Measurements from ENCODE around the gene NSFL1C.
"Not testable (repeated sequence)": the region's sequence is repeated elsewhere in the genome, so short reads cannot be mapped to it uniquely, and the experiment has no call there.

Gene NSFL1C

DNA sequence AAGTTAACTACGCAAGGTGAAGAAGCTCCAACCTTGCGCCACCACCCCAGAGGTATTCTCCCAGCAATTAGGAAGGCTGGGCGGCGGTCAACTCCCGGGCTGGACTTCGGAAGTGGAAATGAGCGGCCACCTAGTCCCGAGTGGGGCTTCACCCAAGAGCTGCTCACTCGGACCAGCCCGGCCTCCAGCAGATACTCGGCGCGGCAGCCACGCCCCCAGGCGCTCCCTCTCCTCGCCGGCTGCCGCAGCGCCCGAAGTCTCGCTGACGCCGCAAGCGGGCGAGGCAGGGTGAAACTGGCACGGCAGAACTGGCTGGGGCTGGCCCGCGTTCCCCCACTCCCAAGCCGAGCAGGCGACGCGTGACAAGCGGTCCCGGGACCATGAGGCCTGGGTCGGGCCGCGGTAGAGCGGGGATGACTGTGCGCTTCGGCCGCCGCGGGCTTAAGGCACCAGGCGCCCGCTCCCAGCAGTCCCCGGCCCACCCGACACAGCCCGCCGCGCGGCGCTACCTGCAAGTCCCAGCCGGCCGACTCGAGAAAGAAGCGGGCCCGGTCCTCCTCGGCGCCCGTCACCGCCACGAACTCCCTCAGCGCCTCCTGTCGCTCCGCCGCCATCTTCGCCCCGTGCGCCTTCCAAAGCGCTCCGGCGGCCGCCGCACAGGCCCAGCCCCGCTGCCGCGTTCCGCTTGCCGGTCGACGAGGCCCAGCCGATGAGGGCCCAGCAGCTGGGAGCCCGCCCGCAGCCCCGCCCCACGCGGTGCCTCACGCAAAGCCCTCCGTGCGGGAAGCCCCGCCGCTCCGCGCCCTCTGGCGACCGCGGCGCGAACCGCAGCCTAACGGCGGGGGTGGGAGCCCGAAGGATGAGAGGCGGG is at the start of gene NSFL1C:
NSFL1C (minus strand) TSS at position 639 of the 871 bp plus-strand sequence; CDS start at position 614, 25 bp downstream.
- peak; percentile 100 for DNase-seq

DNA sequence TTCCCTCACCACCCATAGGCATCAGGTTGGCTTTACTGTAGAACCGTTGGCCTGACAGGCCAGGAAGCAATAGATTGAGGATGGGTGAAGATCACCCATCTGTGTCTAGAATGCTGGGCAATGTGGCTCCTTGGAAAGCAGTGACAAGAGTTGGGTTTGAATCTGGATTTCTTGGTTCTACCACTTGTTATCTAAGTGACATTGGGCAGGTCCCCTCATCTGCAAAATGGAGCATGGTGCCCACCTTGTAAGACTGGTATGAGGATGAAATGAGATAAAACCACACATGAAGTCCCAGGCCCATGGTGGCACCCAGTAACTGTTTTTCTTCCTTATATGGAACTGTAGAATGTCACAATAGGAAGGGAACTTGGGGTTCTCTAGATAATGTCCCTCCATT is 47.2 kb upstream of the NSFL1C start:
- DNase-seq = no peak

DNA sequence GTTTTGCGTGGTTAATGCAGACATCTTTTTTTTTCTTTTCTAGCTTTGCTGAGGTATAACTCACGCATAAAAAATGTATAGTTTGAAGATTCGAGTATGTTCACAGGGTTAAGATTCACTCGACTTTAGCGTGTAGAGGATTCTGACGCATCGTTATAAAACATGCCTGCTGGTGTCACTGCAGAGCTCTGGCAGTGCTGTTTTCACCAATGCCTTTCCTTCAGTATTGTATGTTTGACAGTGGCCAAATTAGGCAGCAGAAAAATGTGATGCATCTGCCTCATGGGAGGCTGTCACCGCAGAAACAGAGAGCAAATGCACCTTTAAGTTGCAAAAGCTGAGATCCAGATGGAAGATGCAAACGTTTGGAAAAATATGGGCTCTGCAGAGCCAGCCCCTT is 42.6 kb upstream of the NSFL1C start:
- DNase-seq = peak; percentile 35

GRCh38 chr20:1508574-1508973 is 41.9 kb upstream of the NSFL1C start:
- DNase-seq = no peak

DNA sequence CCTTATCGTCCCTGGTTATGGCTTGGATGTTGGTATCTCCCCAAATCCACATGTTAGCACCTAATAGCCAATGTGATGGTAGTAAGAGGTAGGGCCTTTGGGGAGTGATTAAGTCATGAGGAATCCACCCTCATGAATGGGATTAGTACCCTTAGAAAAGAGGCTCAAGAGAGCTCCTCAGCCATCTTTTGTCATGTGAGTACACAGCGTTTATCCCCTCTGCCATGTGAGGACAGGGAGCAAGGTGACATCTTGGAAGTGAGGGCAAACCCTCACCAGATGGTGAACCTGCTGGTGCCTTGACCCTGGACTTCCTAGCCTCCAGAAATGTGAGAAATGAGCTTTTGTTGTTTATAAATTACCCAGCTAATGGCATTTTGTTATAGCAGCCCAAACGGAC is 40.6 kb upstream of the NSFL1C start:
- no peak for DNase-seq

GRCh38 chr20:1505871-1506270 is 39.2 kb upstream of the NSFL1C start:
- no peak for DNase-seq

DNA sequence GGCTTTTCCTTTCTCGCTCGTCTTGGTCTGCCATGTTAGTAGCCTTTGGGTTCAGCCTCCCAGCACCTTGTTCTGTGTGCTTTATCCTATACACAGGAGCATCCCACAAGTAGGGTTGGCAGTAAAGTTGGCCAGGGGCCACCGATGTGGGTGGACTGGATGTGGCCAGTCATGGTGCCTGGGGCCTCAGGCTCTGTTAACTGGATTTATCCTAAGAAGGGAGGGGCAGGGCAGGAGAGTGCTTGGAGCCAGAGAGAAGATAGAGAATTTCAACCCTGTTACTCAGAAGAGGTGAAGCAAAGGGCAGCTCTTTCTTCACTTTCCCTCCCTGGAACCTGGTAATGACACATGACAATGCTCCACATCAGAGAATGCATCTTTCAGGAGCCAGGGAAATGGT is 38.7 kb upstream of the NSFL1C start:
- no peak for DNase-seq

DNA sequence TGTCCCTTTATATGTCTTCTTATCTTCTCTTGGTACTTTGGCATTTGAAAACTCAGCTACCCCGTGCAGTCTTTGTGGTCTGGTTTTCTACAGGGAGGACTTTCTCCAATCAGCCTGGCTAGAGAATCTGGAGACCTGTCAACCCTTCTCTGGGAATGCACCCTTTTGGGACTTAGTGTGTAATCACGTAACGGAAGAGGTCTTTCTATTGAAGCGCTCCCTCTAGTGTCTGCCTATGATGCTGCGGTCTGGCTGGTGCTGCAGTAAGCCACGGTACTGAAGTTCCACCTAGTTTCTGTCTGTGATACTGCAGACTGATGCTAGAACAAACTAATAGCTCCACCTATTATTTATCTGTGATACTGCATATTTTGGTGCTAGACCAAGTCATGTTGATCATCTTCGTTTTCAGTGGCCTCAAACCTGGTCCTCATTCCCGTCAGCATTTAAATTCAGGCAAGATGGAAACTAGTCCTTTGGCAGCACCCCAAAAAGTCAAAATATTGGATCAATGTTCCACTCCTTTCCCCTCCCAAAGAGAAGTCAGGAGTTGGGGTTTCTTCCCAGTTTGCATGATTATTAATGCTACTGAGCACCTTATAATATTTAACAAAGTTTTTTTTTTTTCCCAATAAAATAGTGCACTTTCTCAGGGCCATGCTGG is 37.0 kb upstream of the NSFL1C start:
- peak; percentile 69 for DNase-seq

- no peak for DNase-seq
These were observed 33.8 kb upstream of the NSFL1C start for GRCh38 chr20:1500496-1500895.

DNA sequence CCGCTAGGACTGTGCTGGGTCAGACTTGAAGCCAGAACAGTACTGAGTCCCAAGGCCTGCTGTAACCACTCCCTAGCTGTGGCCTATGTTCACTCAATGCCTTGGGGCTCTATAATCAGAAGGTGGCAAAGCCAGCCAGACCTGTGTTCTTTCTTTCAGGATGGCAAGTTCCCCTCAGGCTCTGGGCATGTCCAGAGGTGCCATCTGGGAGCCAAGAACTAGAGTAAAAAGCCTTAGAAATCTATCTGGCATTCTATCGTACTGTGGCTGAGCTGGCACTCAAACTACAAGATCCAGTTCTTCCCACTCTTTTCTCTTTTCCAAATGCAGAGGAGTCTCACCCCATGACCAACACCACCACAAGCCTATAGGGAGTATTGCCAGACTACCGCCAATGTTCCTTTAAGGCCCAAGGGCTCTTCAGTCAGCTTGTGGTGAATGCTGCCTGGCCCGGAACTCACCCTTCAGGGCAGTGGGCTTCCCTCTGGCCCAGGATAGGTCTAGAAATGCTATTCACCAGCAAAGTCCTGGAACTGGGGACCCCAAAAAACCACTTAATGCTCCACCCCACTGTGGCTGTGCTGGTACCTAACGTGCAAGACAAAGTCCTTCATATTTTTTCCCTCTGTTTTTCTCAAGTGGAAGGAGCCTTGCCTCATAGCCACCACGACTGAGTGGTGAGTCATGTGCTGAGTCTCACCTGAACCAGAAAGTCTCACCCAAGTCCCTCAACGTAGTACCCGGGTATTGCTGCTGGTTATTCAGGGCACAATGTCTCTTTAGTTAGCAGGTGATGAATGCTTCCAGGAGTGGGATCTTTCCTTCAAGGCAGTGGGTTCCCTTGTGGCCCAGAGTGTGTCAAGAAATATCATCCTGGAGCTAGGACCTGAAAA is 33.1 kb upstream of the NSFL1C start:
- no peak for DNase-seq

GRCh38 chr20:1497371-1497770 is 30.7 kb upstream of the NSFL1C start:
- DNase-seq = not testable (repeated sequence)

- DNase-seq = no peak
These were observed 30.3 kb upstream of the NSFL1C start for GRCh38 chr20:1496930-1497329.

DNA sequence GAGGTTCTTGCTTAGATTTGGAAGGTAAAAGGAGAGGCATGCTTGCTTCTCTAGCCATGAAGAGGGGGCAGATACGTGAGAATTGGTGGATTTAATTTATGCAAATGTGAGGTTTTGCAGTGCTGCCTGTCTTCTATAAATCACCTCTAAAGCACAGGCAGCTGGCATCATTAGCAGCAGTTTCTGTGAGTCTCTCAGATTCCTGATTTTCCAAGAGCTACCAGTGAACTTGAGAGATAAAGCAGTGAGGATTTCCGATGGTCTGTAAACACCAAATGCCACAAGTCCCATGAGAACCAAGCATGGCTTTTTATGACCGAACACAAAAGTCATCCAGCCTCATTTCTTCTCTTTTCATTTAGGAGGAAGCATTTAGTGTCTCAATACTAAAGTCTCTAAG is 27.8 kb upstream of the NSFL1C start:
- no peak for DNase-seq

DNA sequence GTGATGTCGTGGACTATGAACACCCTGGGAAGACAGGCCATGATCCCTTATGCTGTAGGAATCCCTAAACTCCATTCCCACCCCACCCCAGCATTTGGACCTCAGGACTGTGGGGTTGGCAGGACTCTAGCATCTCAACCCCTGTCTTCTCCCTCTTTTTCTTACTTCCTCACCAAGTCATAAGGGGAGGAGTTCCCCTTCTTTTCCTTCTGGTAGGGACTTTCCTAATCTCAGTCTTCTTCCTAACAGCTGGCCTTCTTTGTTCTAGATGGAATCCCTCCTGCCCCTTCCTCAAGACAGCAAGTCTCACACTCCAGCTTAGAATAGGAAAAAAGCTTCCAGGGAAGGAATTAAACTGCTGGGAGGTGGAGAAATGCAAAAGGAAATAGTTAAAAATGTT is 26.9 kb upstream of the NSFL1C start:
- DNase-seq = no peak

DNA sequence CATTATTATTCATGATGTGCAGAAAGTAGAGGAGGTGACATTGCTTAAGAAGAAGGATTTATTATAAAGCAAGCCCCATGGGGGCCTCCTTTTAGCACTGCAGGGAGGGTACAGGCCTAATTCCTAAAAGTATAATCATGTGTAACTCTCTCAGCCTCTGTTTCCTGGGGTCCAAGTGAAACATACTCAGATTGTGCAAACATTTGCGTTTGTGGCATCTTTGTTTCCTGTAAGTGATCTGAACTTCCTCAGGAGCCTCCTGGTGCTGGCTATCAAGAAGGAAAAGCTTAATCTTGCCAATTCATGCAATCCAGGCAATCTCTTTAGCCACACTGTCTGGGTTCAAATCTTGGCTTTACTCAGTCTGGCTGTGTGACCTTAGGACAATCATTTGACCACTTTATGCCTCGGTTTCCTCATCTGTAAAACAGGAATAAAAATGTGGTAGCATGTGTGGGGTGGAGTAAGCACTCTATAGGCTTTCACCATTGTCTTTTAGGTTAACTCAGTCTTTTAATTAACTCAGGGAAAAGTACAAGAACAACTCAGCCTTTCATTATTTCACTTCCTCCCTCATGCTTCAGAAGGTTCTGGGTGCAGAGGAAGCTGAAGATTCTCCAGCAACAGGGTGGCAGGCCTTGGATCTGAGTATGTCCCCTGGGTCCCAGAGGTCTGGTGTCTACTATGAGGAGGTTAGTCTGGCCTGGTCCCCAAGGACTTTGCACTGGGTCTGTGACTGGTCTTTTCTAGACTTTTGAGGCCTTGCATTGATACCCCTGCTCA is 25.4 kb upstream of the NSFL1C start:
- DNase-seq = no peak

- no peak for DNase-seq
These were observed 24.7 kb upstream of the NSFL1C start, which contains the start of gene SIRPB2 for GRCh38 chr20:1491281-1491840. TSS of gene SIRPB2 (minus strand) at chr20:1491420. CDS start at chr20:1491359, 61 bp downstream.

DNA sequence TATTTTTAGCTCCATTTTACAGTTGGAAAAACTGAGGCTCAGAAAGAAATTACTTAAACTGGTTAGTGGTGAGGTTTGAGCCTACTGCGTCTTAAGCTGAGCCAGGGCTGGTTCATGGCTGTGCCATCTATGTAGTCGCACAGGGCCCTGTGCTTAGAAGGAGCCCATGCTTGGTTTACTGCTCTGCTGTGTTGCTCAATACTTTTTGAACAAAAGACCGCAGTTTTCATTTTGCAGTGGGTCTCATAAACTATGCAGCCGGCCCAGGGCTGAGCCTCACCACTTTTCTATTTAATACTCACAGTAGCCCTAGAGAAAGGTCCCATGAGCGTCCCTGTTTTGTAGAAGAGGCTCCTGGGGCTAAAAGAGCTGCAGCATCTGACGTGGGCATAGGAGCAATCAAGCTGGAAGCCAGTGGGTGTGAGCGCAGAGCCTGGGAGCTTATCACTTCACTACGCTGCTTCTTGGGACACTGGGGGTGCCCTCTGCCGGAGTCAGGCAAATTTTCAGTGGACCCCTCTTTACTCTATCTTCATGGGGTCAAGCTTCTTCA is 24.1 kb upstream of the NSFL1C start:
- no peak for DNase-seq

- no peak for DNase-seq
These were observed 23.3 kb upstream of the NSFL1C start for GRCh38 chr20:1489764-1490436.

- no peak for DNase-seq
These were observed 22.7 kb upstream of the NSFL1C start for GRCh38 chr20:1489325-1489724.

- no peak for DNase-seq
These were observed 19.9 kb upstream of the NSFL1C start for GRCh38 chr20:1486566-1486965.
